Measurements from ENCODE around the gene CRHR2.

DNA sequence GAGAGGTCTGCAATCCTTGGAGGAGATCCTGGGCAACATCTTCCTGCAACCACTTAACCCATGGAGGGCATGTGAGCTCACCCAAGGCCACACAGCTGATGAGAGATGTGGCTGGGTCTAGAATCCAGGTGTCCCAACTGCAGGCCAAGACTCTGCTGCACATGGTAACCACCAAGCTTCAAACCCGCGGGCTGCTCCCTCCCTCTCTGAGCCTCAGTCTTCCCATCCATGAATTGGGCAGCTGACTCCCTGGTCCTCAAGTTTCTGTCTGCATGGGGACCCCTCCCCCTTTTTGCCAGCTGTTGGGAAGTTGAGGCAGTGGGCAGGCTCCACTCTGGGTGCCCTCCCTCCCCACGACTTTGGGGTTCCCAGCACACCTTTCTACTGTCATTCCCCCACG is 48.7 kb upstream of the CRHR2 start:
- TF ChIP-seq TAF1 (IDR thresholded peaks at IDR 0.05; ENCODE audit: low read depth) (no peak), EP300 (IDR thresholded peaks at IDR 0.05; ENCODE audit: borderline replicate concordance) (no peak), TCF12 (IDR thresholded peaks at IDR 0.05; ENCODE audit: low read depth) (no peak)
